IMR-90 (cell line): ENCODE data around the gene LRIT2. TPM values are rescaled to one million over a fixed set of nuclear protein-coding genes. Genes with fewer than 3 reads are reported as not detected.

Experiments used
- ATAC-seq: fragments of 200-7000 bp; cut with Tn5 transposase; 2 replicates; pipeline ENCODE4 v1.9.1; 2020; ENCODE audit warnings: low read depth, mild to moderate bottlenecking, moderate library complexity
- BruUV-seq: library from RNA; stranded (reverse); fragments of 400-500 nt; replicated peaks from 2 replicates; lab custom pipeline; 2021; lab: Mats Ljungman, UMichigan
- CTCF ChIA-PET: fragments of 300-600 bp; formaldehyde crosslinking; extraction: SDS; loops from one replicate; lab custom pipeline; 2021; ENCODE audit warnings: antibody characterized with exemption; lab: Yijun Ruan, JAX
- POLR2A ChIA-PET: fragments of 300-600 bp; sonication (Branson Sonifier 250); formaldehyde crosslinking; loops from one replicate; lab custom pipeline; 2022; ENCODE audit warnings: antibody characterized with exemption; ENCODE audit not compliant: unreplicated experiment; lab: Charles Lee
- DNase-seq: peaks from one replicate; pipeline ENCODE4 v3.0.0; 2013
- H2AFZ ChIP-seq: replicated peaks from 2 replicates; pipeline ENCODE3; 2013; ENCODE audit warnings: low read length, mild to moderate bottlenecking; ENCODE audit not compliant: poor library complexity
- H2AK5ac ChIP-seq: 2 replicates; pipeline ENCODE4 v1.6.1; 2013; ENCODE audit warnings: low read depth, low read length, inconsistent platforms
- H2AK9ac ChIP-seq: replicated peaks from 2 replicates; pipeline ENCODE3; 2013; ENCODE audit warnings: mild to moderate bottlenecking, low read depth, low read length, moderate library complexity; ENCODE audit not compliant: poor library complexity
- H2BK120ac ChIP-seq: 2 replicates; pipeline ENCODE4 v1.6.1; 2013; ENCODE audit warnings: low read depth, low read length, inconsistent platforms
- H2BK15ac ChIP-seq: 3 replicates; pipeline ENCODE4 v1.6.1; 2013; ENCODE audit warnings: low read depth, low read length, inconsistent platforms
- H2BK20ac ChIP-seq: 2 replicates; pipeline ENCODE4 v1.6.1; 2013; ENCODE audit warnings: low read depth, mild to moderate bottlenecking, inconsistent platforms, low read length, moderate library complexity
- H2BK5ac ChIP-seq: 2 replicates; pipeline ENCODE4 v1.6.1; 2013; ENCODE audit warnings: mild to moderate bottlenecking, low read depth, low read length, inconsistent platforms; ENCODE audit not compliant: poor library complexity, severe bottlenecking
- H3K14ac ChIP-seq: replicated peaks from 2 replicates; pipeline ENCODE4 v1.6.1; 2013; ENCODE audit warnings: low read depth, low read length, inconsistent platforms
- H3K18ac ChIP-seq: 2 replicates; pipeline ENCODE4 v1.6.1; 2013; ENCODE audit warnings: low read depth, low read length, control low read depth
- H3K23ac ChIP-seq: 2 replicates; pipeline ENCODE4 v1.6.1; 2013; ENCODE audit warnings: low read depth, low read length, inconsistent platforms
- H3K27ac ChIP-seq: 2 replicates; pipeline ENCODE4 v1.5.1; 2013; ENCODE audit warnings: mild to moderate bottlenecking, control low read depth, low read length; ENCODE audit not compliant: insufficient read depth
- H3K27me3 ChIP-seq: 2 replicates; pipeline ENCODE4 v1.6.1; 2013; ENCODE audit warnings: low read length; ENCODE audit not compliant: control insufficient read depth, insufficient read depth
- H3K36me3 ChIP-seq: 2 replicates; pipeline ENCODE4 v1.6.1; 2013; ENCODE audit warnings: low read length, mixed read lengths; ENCODE audit not compliant: control insufficient read depth, insufficient read depth
- H3K4ac ChIP-seq: 2 replicates; pipeline ENCODE4 v1.6.1; 2013; ENCODE audit warnings: low read depth, low read length, inconsistent platforms
- H3K4me1 ChIP-seq: 2 replicates; pipeline ENCODE4 v1.6.1; 2013; ENCODE audit warnings: low read length, mixed read lengths; ENCODE audit not compliant: control insufficient read depth, insufficient read depth
- H3K4me2 ChIP-seq: 2 replicates; pipeline ENCODE4 v1.6.1; 2013; ENCODE audit warnings: low read depth, mild to moderate bottlenecking, control low read depth, low read length, moderate library complexity
- H3K4me3 ChIP-seq: 2 replicates; pipeline ENCODE4 v1.5.1; 2013; ENCODE audit warnings: low read depth, mild to moderate bottlenecking, control low read depth, low read length, moderate library complexity; ENCODE audit not compliant: insufficient read depth
- H3K56ac ChIP-seq: 2 replicates; pipeline ENCODE4 v1.6.1; 2013; ENCODE audit warnings: low read length, inconsistent platforms; ENCODE audit not compliant: insufficient read depth; ENCODE audit errors: extremely low read depth
- H3K79me1 ChIP-seq, 2 experiments: 2 replicates each; pipeline ENCODE4 v1.6.1; 2013; ENCODE audit warnings: low read length in 2 of 2, inconsistent platforms in 1 of 2, low read depth in 1 of 2
- H3K9ac ChIP-seq: 2 replicates; pipeline ENCODE4 v1.6.1; 2013; ENCODE audit warnings: low read depth, low read length, control low read depth
- H3K9me1 ChIP-seq: 2 replicates; pipeline ENCODE4 v1.6.1; 2013; ENCODE audit warnings: low read length, inconsistent platforms; ENCODE audit not compliant: insufficient read depth
- H3K9me3 ChIP-seq: 2 replicates; pipeline ENCODE4 v1.6.1; 2013; ENCODE audit warnings: low read length; ENCODE audit not compliant: control insufficient read depth, insufficient read depth
- H4K20me1 ChIP-seq: 2 replicates; pipeline ENCODE4 v1.6.1; 2013; ENCODE audit warnings: low read length, inconsistent platforms; ENCODE audit not compliant: insufficient read depth
- H4K5ac ChIP-seq: 2 replicates; pipeline ENCODE4 v1.6.1; 2013; ENCODE audit warnings: mild to moderate bottlenecking, low read depth, low read length, control low read depth
- H4K8ac ChIP-seq, 2 experiments: 2 replicates each; pipeline ENCODE4 v1.6.1; 2013; ENCODE audit warnings: low read depth in 2 of 2, low read length in 2 of 2, control low read depth in 1 of 2, inconsistent platforms in 1 of 2
- H4K91ac ChIP-seq: 2 replicates; pipeline ENCODE4 v1.6.1; 2013; ENCODE audit warnings: low read depth, low read length, inconsistent platforms; ENCODE audit not compliant: insufficient read depth
- BHLHE40 ChIP-seq: fragments of 150-350 bp; IDR thresholded peaks from 2 replicates; pipeline ENCODE4 v1.6.1; 2016; ENCODE audit warnings: mild to moderate bottlenecking, low read depth, low read length
- CEBPB ChIP-seq: IDR thresholded peaks from 2 replicates; pipeline ENCODE4 v1.6.1; 2012; ENCODE audit warnings: low read depth, low read length, improper control_type of control experiment
- CHD1 ChIP-seq: IDR thresholded peaks from 2 replicates; pipeline ENCODE4 v1.6.1; 2012; ENCODE audit warnings: low read depth, low read length, improper control_type of control experiment
- FOS ChIP-seq: fragments of 150-350 bp; IDR thresholded peaks from 2 replicates; pipeline ENCODE4 v1.6.1; 2016; ENCODE audit warnings: low read depth, low read length
- MAZ ChIP-seq: IDR thresholded peaks from 2 replicates; pipeline ENCODE4 v1.6.1; 2012; ENCODE audit warnings: low read depth, mild to moderate bottlenecking, low read length, improper control_type of control experiment, moderate library complexity, borderline replicate concordance
- MXI1 ChIP-seq: IDR thresholded peaks from 2 replicates; pipeline ENCODE4 v1.6.1; 2012; ENCODE audit warnings: low read depth, mild to moderate bottlenecking, low read length, moderate library complexity, borderline replicate concordance
- POLR2A ChIP-seq: IDR thresholded peaks from 2 replicates; pipeline ENCODE4 v1.6.1; 2012; ENCODE audit warnings: mild to moderate bottlenecking, low read depth, low read length
- RAD21 ChIP-seq: IDR thresholded peaks from 2 replicates; pipeline ENCODE4 v1.6.1; 2012; ENCODE audit warnings: low read length, improper control_type of control experiment
- RCOR1 ChIP-seq: IDR thresholded peaks from 2 replicates; pipeline ENCODE4 v1.6.1; 2012; ENCODE audit warnings: mild to moderate bottlenecking, low read length, improper control_type of control experiment; ENCODE audit not compliant: insufficient replicate concordance
- RFX5 ChIP-seq: IDR thresholded peaks from 2 replicates; pipeline ENCODE4 v1.8.0; 2012; ENCODE audit warnings: low read depth, mild to moderate bottlenecking, low read length, moderate library complexity
- SMC3 ChIP-seq: fragments of 150-350 bp; IDR thresholded peaks from 2 replicates; pipeline ENCODE4 v1.6.1; 2016; ENCODE audit warnings: low read depth, mild to moderate bottlenecking, antibody characterized with exemption, low read length, moderate library complexity
- WGBS, 2 experiments: methylation state at CpG; one replicate each; pipeline versions ENCODE4 v1.1.5 to v1.1.7; 2013; ENCODE audit warnings: missing lambda C conversion rate in 2 of 2; ENCODE audit not compliant: insufficient read length in 1 of 2; ENCODE audit errors: extremely low coverage in 2 of 2; 5-methylcytosine and 5-hydroxymethylcytosine counted together
- dilution Hi-C: fragments of 300-500 bp; cut with HindIII; formaldehyde crosslinking; loops from one replicate; pipeline ENCODE4 v1.14.3; 2018; ENCODE audit warnings: low sequenced_read_pairs; ENCODE audit not compliant: unreplicated experiment
- in situ Hi-C: fragments of 300-500 bp; cut with MboI; formaldehyde crosslinking; loops from 3 replicates; pipeline ENCODE4 v1.14.3; 2019; ENCODE audit warnings: low sequenced_read_pairs, inconsistent platforms, mixed read lengths
- intact Hi-C: fragments of 100-400 bp; cut with micrococcal nuclease; formaldehyde crosslinking; loops from 2 replicates; pipeline ENCODE4 v1.10.0; 2022
- polyA plus RNA-seq, 3 experiments: library from polyadenylated mRNA; depleted of rRNA; stranded (reverse); fragments of >200 nt; gene quantifications; 2 replicates each; pipeline ENCODE4 v1.2.3, GENCODE V29; 2012; ENCODE audit warnings: low replicate concordance in 1 of 3
- total RNA-seq: library from RNA; depleted of rRNA; stranded (reverse); fragments of >200 nt; gene quantifications from 2 replicates; pipeline ENCODE4 v1.2.3, GENCODE V29; 2012
- TF ChIP-seq, protein P1 (sequence below): conservative IDR thresholded peaks from 2 replicates; pipeline ENCODE4 v1.5.1; 2012; ENCODE audit warnings: mild to moderate bottlenecking, low read depth, low read length, improper control_type of control experiment

Gene LRIT2
- total and polyA plus RNA-seq, 2 of the 4 experiments (the other 2 are of a cell fraction) = not detected

DNA sequence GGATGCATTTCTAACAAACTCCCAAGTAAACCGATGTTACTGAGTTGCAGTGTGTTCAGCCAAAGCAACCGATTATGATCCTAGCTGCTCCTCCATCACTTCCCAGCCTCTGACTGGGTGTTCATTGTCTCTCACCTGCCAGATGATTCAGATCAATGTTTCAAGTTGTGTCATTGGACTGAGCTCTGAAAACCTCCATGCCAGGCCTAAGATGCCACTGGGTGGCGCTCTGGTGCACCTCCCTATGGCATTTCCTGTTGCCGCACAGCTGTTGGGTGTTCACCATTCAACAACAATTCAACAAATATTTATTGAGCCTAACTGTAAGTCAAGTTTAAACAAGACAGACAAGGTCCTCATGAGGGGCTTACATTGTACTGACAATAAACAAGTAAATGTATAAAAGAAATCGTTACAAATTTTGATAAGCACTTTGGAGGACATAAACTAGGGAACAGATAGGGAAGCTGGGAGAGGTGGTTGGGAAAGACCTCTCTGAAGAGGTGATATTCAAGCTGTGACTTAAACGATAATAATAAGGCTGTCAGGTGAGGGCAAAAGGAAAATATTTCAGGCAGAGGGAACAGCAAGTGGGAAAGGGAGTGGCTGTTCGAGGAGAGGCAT lies 42.3 kb upstream of the LRIT2 start:
- Histone ChIP-seq H4K20me1 (no peaks in the 10 kb centered on the region), H3K79me1 (no peaks in the 10 kb centered on the region), H2AFZ (peak overlapping the region; percentile 53), H4K5ac (no peak overlapping the region), H3K27me3 (no peaks in the 10 kb centered on the region), H3K23ac (no peak overlapping the region), H3K4me2 (no peak overlapping the region), H2BK15ac (no peak overlapping the region), H3K14ac (no peak overlapping the region), H3K4ac (peak overlapping the region; percentile 43; the same call in 1 of the 2 replicates), H2AK5ac (peak overlapping the region; percentile 61), H3K4me1 (peaks cover 2% of the 10 kb centered on the region; the same call in 1 of the 2 replicates), H3K36me3 (no peaks in the 10 kb centered on the region), H3K18ac (peak overlapping the region; percentile 9; the same call in 1 of the 2 replicates), H3K56ac (no peak overlapping the region), H3K27ac (no peak overlapping the region), H2BK120ac (peak overlapping the region; percentile 69; the same call in 1 of the 2 replicates), H4K91ac (peak overlapping the region; percentile 37), H3K9ac (no peak overlapping the region), H2AK9ac (no peak overlapping the region), H3K9me1 (no peaks in the 10 kb centered on the region; the same call in 1 of the 2 replicates), H3K9me3 (no peaks in the 10 kb centered on the region), H4K8ac (peak overlapping the region in 1 of 2 experiments; percentile 20; a peak in 1 of 4 replicates), H3K4me3 (no peak overlapping the region), H2BK20ac (peak overlapping the region; percentile 79; the same call in 1 of the 2 replicates), H2BK5ac (peak overlapping the region; percentile 10)
- intact Hi-C loops (loop anchor here (5.0 kb wide), 1 partner anchor 60 kb away; the partner anchor contains the start of gene CCSER2), in situ Hi-C loops (loop anchor here (5.0 to 10.0 kb wide), 2 partner anchors 97 to 265 kb away; no protein-coding TSS in a partner anchor), dilution Hi-C loops (no loop called here)
- no peak for TF ChIP-seq MAZ
- TF ChIP-seq MXI1 = no peak
- 0 out of 2 replicates have a peak, but pooled peaks have one; percentile 16 for TF ChIP-seq BHLHE40
- no peak for TF ChIP-seq POLR2A
- TF ChIP-seq RFX5 = no peak
- TF ChIP-seq SMC3 = peak; percentile 77
- TF ChIP-seq RCOR1 = peak; percentile 58
- TF ChIP-seq RAD21 = peak; percentile 79
- TF ChIP-seq, protein P1, sequence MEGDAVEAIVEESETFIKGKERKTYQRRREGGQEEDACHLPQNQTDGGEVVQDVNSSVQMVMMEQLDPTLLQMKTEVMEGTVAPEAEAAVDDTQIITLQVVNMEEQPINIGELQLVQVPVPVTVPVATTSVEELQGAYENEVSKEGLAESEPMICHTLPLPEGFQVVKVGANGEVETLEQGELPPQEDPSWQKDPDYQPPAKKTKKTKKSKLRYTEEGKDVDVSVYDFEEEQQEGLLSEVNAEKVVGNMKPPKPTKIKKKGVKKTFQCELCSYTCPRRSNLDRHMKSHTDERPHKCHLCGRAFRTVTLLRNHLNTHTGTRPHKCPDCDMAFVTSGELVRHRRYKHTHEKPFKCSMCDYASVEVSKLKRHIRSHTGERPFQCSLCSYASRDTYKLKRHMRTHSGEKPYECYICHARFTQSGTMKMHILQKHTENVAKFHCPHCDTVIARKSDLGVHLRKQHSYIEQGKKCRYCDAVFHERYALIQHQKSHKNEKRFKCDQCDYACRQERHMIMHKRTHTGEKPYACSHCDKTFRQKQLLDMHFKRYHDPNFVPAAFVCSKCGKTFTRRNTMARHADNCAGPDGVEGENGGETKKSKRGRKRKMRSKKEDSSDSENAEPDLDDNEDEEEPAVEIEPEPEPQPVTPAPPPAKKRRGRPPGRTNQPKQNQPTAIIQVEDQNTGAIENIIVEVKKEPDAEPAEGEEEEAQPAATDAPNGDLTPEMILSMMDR = peak; percentile 76
- TF ChIP-seq CEBPB = peak; percentile 40; the same call in 1 of the 2 replicates
- no peak for TF ChIP-seq CHD1
- no peak for TF ChIP-seq FOS
- CTCF ChIA-PET = interaction anchor here (0.6 to 5.4 kb wide), 7 partner anchors 11 to 273 kb away, joined by 3 to 54 read pairs (median 3); no protein-coding TSS in a partner anchor
- ATAC-seq (0 out of 2 replicates have a peak, but pooled peaks have one; percentile 31), DNase-seq (peak; percentile 67)
- no TSS peak for BruUV-seq
- 41% methylated on average over 4 of the region's 7 CpGs; no CpG with 5 or more reads in 1 of the 2 experiments for WGBS, 2 experiments
- POLR2A ChIA-PET = no interaction called here
